Osteocyte (in vitro differentiated cells): ENCODE measurements around the gene CHSY3. TPM values are rescaled to one million over a fixed set of nuclear protein-coding genes. Genes with fewer than 3 reads are reported as not detected.

Experiments
- DNase-seq: peaks from one replicate; pipeline ENCODE4 v3.0.0; 2021; ENCODE audit warnings: mixed read lengths; ENCODE audit not compliant: unreplicated experiment; ENCODE audit errors: extremely low spot score
- H3K27ac Mint-ChIP-seq: one replicate; pipeline ENCODE4 v1.8.0; 2021; ENCODE audit warnings: mild to moderate bottlenecking, mixed read lengths; ENCODE audit not compliant: unreplicated experiment
- H3K27me3 Mint-ChIP-seq: one replicate; pipeline ENCODE4 v1.8.0; 2021; ENCODE audit warnings: mixed read lengths; ENCODE audit not compliant: unreplicated experiment
- H3K36me3 Mint-ChIP-seq: one replicate; pipeline ENCODE4 v1.8.0; 2021; ENCODE audit warnings: mixed read lengths; ENCODE audit not compliant: unreplicated experiment
- H3K4me1 Mint-ChIP-seq: one replicate; pipeline ENCODE4 v1.8.0; 2021; ENCODE audit warnings: mixed read lengths; ENCODE audit not compliant: unreplicated experiment
- H3K4me3 Mint-ChIP-seq: one replicate; pipeline ENCODE4 v1.8.0; 2021; ENCODE audit warnings: mild to moderate bottlenecking, moderate library complexity, mixed read lengths; ENCODE audit not compliant: unreplicated experiment
- H3K9me3 Mint-ChIP-seq: one replicate; pipeline ENCODE4 v1.8.0; 2021; ENCODE audit warnings: mixed read lengths; ENCODE audit not compliant: unreplicated experiment
- CTCF ChIP-seq: fragments of 200-600 bp; sonication (generic); IDR thresholded peaks from 2 replicates; pipeline ENCODE4 v1.5.0; 2021; ENCODE audit warnings: antibody characterized with exemption, mild to moderate bottlenecking, moderate library complexity
- total RNA-seq: library from RNA; stranded (reverse); gene quantifications from 2 replicates; pipeline ENCODE4 v1.2.1, GENCODE V29; 2021

The CHSY3 gene
- total RNA-seq, 1 donor from 2014 or later: 19.7 TPM

DNA sequence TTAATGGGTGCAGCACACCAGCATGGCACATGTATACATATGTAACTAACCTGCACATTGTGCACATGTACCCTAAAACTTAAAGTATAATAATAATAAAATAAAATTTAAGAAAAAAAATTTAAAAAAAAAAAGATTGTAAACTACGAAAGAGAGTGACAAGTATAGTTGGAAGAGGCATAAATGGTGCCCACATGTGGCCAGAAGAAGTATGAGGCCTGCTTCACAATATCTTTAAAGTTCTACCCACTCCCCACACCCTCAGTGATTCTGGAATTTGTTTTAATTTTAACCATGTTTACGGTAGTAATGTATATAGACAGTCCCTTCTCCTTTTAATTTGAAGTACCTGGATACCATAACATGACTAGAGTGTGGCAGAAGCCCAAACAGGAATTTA, 172.7 kb downstream of the CHSY3 start:
- H3K27me3 Mint-ChIP-seq: no peaks in the 10 kb centered on the region
- no peaks in the 10 kb centered on the region for H3K36me3 Mint-ChIP-seq
- H3K27ac Mint-ChIP-seq: no peak overlapping the region
- H3K9me3 Mint-ChIP-seq: peaks cover 8% of the 10 kb centered on the region
- H3K4me3 Mint-ChIP-seq: no peak overlapping the region
- no peak for DNase-seq
- TF ChIP-seq CTCF: peak; percentile 51
- peaks cover 11% of the 10 kb centered on the region for H3K4me1 Mint-ChIP-seq

DNA sequence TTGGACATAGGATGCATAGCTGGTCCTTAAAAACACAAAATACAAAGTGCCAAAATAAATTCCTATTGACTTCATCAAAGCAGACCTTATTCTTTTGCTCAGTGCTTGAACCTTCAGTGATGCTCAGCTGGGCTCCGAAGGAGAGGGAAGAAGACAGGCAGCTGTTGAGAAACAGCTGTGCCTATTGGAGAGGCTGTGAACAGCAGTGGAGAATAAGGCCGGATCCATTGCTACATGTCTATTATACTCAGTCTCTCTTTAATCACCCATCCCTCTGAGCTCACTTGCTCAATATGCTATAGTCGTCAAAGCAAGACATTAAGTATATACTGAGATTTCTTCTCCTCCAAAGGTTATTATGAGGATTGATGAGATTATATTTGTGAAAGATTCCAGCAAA, 174.4 kb downstream of the CHSY3 start:
- Mint-ChIP-seq H3K27ac (no peak overlapping the region), H3K9me3 (no peaks in the 10 kb centered on the region), H3K4me1 (peaks cover 5% of the 10 kb centered on the region), H3K27me3 (no peaks in the 10 kb centered on the region), H3K36me3 (no peaks in the 10 kb centered on the region), H3K4me3 (no peak overlapping the region)
- no peak for TF ChIP-seq CTCF
- no peak for DNase-seq

- peaks cover 14% of the 10 kb centered on the region for H3K4me1 Mint-ChIP-seq
These were observed 186.5 kb downstream of the CHSY3 start for GRCh38 chr5:130090569-130091270.

DNA sequence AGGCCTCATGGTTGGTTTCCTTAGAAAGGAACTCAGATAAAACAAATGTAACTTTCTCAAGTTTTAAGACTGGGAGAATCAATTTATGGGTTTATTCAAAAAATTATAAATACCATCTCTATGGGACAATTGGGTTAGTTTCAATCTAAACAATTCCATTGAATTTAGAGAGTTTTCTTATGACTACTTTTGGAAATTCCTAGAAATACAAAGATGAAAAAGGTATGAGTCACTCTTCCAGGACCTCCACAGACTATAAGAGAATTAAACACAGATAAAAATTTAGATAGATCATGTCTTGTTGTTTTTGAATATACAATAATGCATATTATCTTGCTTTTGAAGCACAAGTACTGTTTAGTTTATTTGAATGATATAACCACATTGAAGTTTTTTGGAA, 188.7 kb downstream of the CHSY3 start:
- no peak for TF ChIP-seq CTCF
- H3K27me3 Mint-ChIP-seq: no peaks in the 10 kb centered on the region
- no peak overlapping the region for H3K27ac Mint-ChIP-seq
- no peak for DNase-seq
- peaks cover 5% of the 10 kb centered on the region for H3K36me3 Mint-ChIP-seq
- peaks cover 14% of the 10 kb centered on the region for H3K4me1 Mint-ChIP-seq
- peaks cover 10% of the 10 kb centered on the region for H3K9me3 Mint-ChIP-seq
- H3K4me3 Mint-ChIP-seq: no peak overlapping the region

More at GRCh38 chr5:130090569-130091270, 186.5 kb downstream of the CHSY3 start:
- no peaks in the 10 kb centered on the region for H3K27me3 Mint-ChIP-seq
- H3K36me3 Mint-ChIP-seq: peaks cover 5% of the 10 kb centered on the region
- DNase-seq: no peak
- H3K9me3 Mint-ChIP-seq: peaks cover 10% of the 10 kb centered on the region
- peak overlapping the region; percentile 45 for H3K27ac Mint-ChIP-seq
- H3K4me3 Mint-ChIP-seq: no peak overlapping the region
- no peak for TF ChIP-seq CTCF

DNA sequence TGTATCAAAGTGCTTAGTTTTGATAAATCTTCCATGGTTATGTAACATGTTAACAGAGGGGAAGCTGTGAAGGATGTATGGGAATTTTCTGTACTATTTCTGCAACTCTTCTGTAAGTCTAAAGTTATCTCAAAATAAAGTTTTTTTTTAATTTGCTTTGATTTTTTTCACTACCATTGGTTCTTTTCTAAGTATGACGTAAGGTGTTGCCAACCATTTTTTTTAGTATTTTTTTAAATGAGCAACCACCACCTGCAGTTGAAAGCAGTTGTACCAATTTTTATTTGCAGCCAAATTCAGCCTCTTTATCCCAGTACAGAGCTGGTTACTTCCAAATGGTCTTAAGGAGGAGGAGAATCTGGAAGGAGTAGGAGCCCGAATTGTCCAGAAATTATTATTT, 192.2 kb downstream of the CHSY3 start:
- Mint-ChIP-seq H3K4me1 (peaks cover 12% of the 10 kb centered on the region), H3K27ac (no peak overlapping the region), H3K36me3 (peaks cover 4% of the 10 kb centered on the region), H3K27me3 (no peaks in the 10 kb centered on the region), H3K9me3 (peaks cover 10% of the 10 kb centered on the region), H3K4me3 (no peak overlapping the region)
- no peak for DNase-seq
- TF ChIP-seq CTCF: no peak
